Middle frontal gyrus (tissue), 1 donor: Measurements from ENCODE around the gene ZNF503.

Experiments
- DNase-seq: peaks from one replicate; pipeline ENCODE4 v3.0.0-alpha.2; 2015; ENCODE audit warnings: low spot score; ENCODE audit errors: extremely low spot score

The ZNF503 gene

GRCh38 chr10:75356484-75356883 lies 45.1 kb downstream of the ZNF503 start:
- no peak for DNase-seq

DNA sequence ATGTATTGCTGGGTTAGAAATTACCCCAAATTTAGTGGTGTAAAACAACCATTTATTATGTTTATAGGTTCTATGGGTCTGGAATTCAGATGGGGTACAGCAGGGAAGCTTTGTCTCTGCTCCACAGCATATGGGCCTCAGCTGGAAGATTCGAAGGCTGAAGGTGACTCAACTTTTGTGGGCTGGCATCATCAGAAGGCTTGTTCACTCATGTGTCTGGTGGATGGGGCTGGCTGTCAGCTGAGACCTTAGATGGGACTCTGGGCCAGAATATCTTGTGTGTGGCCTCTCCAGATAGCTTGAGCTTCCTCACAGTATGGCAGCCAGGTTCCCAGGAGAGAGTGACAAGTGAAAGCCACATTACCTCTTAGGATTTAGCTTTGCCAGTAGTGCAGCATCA lies 45.9 kb downstream of the ZNF503 start:
- DNase-seq: no peak

GRCh38 chr10:75353183-75353582 lies 48.4 kb downstream of the ZNF503 start:
- no peak for DNase-seq

DNA sequence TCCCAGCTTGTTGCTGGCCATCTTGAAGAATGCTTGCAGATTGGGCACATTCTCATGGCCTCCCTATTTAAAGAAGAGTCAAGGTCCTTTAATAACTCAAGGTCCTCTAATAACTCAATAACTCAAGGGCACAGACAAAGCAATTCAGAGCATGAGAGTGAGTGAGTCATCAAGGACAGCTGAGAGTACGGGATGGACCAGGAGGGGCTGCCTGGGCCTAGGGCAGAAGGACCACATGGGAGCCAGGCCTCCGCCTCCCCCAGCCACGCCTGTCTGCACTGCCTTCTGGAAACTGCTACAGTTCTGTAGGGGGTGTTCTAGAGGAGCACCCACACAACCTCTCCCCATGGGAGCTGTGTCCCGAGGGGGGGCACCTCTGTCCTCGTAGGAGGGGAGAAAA lies 48.9 kb downstream of the ZNF503 start:
- DNase-seq: no peak

GRCh38 chr10:75351637-75352036 lies 49.9 kb downstream of the ZNF503 start:
- DNase-seq: no peak

GRCh38 chr10:75350791-75351190 lies 50.8 kb downstream of the ZNF503 start:
- DNase-seq: no peak
